NCI-H2029 treated with DMSO at 0.1 percent for 48 hours (cell line): ENCODE results near the gene SMYD5.
"Not testable (repeated sequence)": the region's sequence is repeated elsewhere in the genome, so short reads cannot be mapped to it uniquely, and the experiment has no call there.

Experiments
- DNase-seq: peaks from one replicate; lab custom pipeline; 2025; lab: John Stamatoyannopoulos, UW

The SMYD5 gene

DNA sequence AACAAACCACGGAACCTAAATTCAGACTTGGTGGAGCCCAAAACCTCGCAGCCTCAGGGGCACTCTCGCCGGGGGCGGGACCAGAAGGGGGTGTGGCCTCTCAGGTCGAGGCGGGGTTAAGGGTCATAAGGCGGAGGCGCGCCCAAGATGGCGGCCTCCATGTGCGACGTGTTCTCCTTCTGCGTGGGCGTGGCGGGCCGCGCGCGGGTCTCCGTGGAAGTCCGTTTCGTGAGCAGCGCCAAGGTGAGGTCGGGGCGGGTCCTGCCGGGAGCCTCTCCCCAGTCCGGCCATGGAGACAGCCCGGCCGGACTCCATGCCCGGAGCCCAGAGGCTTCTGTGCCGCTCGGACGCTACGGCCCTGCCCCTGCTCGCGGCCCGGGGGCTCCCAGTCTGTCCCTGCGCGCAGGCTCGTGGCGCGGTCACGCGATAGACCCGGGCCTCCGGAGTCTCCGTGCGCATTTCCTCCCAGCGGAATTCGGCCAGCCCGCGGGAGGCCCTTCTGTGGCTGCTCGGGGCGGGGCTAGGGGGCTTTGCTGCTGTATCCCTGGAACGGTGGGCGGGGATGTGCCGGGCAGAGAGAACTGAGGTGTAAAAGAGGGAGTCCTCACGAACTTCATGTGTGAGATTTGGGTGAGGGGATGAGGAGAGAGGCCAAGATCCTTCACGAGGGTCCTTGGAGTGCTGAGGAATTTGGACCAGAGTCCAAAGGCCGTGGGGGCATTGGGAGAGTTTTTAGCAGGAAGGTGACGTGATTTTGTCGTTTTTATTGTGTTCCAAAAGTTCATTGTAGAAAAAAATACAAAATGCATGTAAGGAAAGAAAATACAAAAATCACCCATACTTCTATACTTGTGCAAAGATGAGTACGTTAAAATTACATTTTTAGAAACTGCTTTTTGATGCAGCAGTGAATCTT lies at the start of gene SMYD5:
Gene SMYD5 (plus strand): TSS at position 126 of the 916 bp plus-strand sequence. CDS start 22 bp downstream, at position 148.
- peak; percentile 39 for DNase-seq

DNA sequence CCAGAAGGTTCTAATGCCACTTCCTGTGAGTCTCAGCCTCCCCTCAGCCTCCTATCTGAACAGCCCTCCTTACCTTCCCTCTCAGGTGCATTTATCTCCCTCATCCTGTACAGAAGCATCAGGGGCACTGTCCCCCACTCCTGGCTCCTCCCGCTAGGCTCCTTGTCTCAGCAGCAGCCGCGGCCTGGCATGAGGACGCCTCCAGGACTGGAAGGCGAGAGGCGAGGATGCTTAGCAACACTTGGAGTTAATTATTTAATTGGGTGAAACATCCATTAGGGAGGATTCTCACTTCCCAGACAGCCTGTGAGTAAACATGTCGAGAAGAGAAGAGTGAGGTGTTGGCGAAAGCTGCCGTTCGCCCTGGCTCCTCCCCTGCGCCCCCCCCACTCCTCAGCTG lies 48.1 kb upstream of the SMYD5 start:
- not testable (repeated sequence) for DNase-seq

GRCh38 chr2:73166813-73167212 lies 47.2 kb upstream of the SMYD5 start:
- DNase-seq = not testable (repeated sequence)

GRCh38 chr2:73168348-73168747 lies 45.7 kb upstream of the SMYD5 start:
- DNase-seq = not testable (repeated sequence)

DNA sequence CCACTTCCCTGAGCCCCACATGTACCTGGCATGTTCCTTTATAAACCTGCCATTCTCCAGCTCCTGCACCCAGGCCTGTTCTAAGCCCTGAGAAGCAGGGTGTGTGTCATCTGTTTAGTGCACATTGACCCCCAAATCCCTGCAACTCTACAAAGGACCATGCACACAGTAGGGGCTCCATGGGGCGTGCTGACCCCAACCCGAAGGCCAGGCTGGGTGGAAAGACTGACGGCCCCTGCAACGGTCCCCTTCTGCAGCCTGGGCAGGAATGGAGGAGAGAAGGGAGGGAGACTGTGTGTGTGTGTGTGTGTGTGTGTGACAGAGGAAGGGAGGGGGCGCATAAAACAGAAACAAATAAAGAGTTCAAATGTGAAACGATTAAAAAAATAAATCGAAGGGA lies 43.7 kb upstream of the SMYD5 start:
- not testable (repeated sequence) for DNase-seq

GRCh38 chr2:73172963-73173362 lies 41.1 kb upstream of the SMYD5 start:
- DNase-seq = no peak

DNA sequence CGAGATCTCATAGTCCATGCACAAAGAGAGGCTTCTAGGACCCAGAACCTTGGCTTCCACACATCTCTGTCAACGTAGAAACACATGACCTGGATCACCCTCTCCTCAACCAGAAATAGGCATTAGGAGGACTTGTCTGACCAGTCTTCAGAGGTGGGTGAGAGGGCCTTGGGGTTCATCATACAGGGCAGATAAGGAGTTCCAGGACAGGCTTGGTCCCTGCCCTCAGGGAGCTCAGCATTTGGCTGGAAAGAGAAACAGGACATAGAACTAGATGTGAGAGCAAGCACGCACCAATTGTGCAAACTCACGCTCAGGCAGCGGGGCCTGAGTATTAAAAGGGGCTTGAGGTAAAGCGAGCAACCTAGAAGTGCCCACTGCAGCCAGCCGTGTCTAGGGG lies 40.3 kb upstream of the SMYD5 start:
- no peak for DNase-seq

GRCh38 chr2:73174244-73174643 lies 39.8 kb upstream of the SMYD5 start:
- no peak for DNase-seq

DNA sequence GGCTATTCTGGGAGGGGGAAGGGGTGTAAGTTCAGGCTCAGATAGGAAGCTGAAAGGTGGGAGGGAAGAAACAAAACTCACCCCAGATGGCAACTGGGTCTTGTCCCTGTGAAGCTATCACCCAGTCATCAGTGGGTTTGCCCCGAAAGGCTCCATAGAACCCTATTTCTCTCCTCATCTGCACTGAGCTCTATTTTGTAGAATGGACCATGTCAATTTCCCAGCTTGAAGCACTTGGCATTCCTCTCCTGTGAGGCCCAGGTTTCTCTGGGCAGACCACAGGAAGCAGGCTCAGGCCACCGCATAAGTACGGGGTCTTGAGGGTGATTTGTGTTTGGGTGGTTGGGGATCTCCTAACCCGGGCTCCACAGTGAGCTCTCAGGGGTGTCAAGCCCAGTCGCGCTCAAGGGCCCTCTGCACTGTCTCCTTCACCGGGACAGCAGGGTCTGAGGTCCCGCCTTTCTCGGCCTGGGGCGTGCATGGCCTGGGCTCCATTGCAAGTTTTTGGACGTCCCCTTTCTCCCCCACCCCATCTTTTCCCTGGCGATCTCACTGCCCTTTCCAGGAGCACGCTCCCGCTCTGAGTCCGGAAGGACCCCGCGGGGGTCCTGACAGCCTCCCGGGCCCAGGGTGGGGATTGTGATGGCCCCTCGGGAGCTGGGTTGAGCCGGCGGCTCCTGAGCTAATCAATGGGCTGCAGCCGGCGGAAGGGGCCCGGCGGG lies 38.9 kb upstream of the SMYD5 start:
- no peak for DNase-seq

DNA sequence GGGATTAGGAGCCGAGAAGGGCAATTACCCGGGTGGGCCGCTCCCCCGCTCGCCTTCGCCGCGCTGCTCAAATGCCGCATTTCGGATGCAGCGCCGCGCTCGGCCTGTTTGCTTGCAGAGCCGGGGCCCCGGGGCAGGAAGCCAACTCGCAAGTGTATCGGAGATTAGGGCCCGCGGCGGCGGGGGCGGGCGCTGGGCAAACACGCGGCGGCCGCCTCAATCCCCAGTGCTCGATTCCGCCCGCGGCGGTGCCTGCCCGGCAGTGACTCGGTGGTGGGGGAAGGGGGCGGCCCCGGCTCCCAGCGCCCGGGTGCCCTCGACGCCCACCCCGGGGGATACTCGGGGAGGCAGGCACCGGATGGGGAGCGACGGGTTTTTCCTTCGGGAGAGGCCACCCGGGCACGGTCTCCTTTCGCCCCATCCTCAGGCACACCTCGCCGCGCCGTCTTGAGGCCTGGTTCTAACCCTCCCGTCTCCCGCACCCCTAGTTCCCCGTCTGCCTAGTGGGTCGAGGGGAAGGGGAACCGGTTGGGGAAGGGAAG lies 38.3 kb upstream of the SMYD5 start:
- no peak for DNase-seq

GRCh38 chr2:73176205-73176880 lies 37.7 kb upstream of the SMYD5 start:
- DNase-seq = no peak

DNA sequence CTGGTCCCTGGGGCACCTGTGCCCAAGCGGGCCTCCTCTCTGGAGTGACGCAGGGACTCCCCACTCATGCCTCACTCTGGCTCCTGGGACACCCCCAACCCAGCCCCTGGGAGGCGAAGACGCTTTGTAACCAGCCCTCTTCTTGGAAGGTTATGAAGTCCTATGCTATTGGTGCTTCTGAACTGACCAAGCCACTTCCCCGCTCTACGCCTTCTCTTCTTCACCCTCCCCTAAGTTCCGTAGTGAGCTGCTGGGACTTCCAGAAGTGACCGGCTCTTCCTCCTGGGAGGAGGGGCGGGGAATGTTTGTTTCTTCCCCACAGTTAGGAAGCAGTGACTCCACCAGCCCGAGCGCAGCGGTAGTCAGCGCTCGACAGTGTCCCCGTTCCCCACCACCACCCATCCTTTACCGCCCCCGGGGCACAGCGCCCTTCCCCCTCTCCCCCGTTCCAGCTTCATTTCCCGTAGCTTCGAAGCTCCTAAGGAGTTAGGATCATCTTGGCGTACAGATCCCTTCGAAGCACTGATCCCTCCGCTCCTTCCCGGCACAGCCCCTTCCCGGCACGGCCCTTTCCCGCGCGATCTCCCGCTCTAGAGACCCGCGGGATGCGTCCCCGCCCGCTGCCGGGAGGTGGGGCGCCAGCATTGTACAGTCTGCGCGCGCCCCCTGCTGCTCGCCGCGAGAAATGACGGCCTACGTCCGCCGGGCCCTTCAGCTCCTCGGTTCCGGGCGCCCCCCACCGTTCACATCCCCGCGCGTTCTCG lies 37.0 kb upstream of the SMYD5 start:
- DNase-seq = peak; percentile 40

DNA sequence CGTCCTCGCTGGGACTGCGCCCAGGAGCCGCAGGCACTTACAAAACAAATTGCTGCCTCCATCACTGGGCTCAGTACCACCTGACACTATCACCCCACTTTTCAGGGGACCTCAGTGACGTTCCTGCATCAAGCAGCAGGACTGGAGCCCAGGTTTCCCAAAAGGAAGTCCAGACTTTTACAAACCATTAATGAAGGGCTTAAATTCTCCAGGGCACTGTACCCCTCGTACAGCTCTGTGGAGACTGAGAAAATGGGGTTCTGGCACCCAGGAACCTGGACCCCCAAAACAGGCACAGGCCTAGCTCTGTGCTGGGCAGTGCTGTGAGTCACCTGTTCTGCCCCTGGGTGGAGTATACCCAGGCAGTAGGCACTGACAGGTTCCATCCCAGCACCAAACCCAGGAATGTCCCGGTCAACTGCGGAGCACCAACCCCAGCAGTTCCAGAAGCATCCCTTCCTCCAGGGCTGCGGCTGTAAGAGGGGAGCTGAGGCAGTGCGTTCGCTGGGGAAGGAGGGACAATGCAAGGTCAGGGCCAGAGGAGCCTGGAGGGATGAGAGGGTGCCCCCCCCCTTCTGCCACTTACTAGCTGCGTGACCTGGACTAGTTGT lies 36.3 kb upstream of the SMYD5 start:
- no peak for DNase-seq

DNA sequence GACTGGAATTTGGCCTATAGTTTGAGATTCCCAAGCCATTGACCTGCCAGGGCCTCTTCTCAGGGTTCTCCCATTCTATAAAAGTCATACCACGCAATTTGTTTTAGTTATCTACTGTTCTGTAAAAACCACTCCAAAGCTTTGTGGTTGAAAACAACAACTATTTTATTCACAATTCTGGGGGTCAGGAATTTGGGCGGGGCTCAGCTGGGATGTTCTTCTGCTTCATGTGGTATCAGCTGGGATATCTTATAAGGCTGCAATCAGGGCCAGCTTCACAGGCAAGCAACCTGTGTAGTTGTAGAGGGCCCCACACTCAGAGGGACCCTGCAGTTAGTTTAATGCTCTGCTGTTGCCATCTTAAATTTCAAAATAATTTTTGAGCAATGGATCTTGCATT lies 28.1 kb upstream of the SMYD5 start:
- no peak for DNase-seq

DNA sequence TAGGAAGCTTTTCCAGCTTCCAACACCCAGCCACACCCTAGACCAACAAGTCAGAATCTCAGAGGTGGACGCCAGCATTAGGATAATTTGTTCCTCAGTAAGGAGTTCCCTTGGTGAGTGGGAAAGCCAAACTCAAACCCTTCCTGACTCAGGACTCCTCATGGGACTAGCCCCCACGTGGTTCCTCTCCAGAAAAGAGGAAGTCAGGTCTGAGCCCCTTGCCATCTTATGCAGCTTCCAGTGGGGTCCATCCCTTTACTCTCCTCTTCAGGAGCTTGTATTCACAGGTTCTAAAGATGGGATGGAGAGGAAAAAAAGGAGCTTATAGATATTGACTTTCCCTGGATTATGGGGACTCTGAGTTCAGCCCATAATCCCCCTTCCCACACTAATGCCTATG lies 26.5 kb upstream of the SMYD5 start:
- no peak for DNase-seq

DNA sequence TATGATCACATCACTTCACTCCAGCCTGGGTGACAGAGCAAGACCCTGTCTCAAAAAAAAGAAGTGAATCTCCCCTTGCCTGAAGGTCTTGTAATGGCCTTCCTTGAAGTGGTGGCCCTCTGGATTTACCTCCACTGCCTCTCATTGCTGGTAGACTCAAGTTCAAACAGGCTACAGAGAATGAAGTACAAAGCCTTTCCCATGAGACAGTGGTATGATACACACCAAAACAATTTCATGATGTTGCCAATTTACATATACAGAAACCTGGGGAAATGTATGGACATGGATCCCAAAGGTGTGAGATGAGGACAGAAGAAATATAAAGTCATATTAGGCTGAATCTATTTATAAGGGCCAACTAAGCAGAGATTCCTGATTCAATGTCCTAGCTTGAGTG lies 16.5 kb upstream of the SMYD5 start:
- DNase-seq = no peak

DNA sequence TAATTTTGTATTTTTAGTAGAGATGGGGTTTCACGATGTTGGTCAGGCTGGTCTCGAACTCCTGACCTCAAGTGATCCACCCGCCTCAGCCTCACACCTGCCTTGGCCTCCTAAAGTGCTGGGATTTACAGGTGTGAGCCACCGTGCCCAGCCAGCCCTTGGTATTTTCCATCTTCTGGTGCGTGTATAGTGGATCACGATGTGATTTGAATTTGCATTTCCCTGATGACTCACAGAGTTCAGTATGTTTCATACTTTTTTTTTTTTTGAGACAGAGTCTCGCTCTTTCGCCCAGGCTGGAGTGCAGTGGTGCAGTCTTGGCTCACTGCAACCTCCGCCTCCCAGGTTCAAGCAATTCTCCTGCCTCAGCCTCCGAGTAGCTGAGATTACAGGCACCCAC lies 13.8 kb upstream of the SMYD5 start:
- not testable (repeated sequence) for DNase-seq

GRCh38 chr2:73202156-73203054 lies 11.6 kb upstream of the SMYD5 start, which contains the start of gene NOTO:
TSS of gene NOTO (plus strand) at chr2:73202574. CDS start at chr2:73202667, 93 bp downstream.
- no peak for DNase-seq

DNA sequence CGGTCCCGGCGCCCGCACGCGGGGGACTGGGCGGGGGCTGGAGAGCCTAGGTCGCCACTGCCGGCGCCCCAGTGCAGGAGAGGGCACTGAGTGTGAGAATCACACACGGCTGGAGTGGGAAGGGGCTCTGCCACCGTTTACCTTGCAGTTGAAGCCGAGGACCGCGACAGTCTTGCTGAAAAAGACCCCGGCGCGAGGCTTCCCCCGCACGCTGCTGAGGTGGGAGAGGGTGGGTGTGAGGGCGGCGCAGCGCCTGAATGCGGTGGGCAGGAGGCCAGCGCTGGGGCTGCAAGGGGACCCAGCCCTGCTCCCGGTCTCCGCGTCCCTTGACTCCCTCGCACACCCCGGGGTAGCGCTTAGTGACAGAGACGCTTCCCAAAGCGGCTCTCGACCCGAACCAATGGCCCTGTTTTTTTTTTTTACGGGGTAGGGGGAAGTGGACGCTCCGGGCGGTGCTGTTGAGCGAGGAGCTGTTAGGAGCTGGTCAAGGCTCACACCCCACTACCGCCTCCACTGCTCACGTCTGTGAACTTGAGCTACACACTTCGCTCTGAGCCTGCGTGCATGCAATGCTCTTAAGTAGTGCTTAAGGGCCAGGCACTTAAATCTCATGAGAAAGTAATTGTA lies 10.9 kb upstream of the SMYD5 start:
- no peak for DNase-seq
